Natural killer cell (primary cell): Measurements from ENCODE around the gene C13orf46. TPM values are rescaled to one million over a fixed set of nuclear protein-coding genes. Genes with fewer than 3 reads are reported as not detected.
A peak's percentile ranks its signal among the peaks of the same experiment; 100 is the strongest.

Experiments used
- ATAC-seq, 3 donors: fragments of 150-1000 bp in 2 of 3; fragments of 200-7000 bp in 1 of 3; cut with Tn5 transposase; 1 replicate in 1 of 3; 2 replicates in 2 of 3; pipeline ENCODE4 v1.10.0; 2021; ENCODE audit warnings: mild to moderate bottlenecking in 2 of 3, moderate library complexity in 2 of 3
- DNase-seq, 2 donors: peaks; one replicate each; pipeline versions ENCODE4 v3.0.0 to v3.0.0-alpha.2; 2013 to 2021; ENCODE audit warnings: mixed read lengths in 1 of 2
- H3K27ac ChIP-seq: one replicate; pipeline ENCODE4 v1.5.1; 2013; ENCODE audit warnings: mild to moderate bottlenecking, low read length
- H3K27me3 ChIP-seq: one replicate; pipeline ENCODE4 v1.6.1; 2013; ENCODE audit warnings: low read length; ENCODE audit not compliant: control insufficient read depth, insufficient read depth
- H3K36me3 ChIP-seq: one replicate; pipeline ENCODE4 v1.6.1; 2013; ENCODE audit warnings: low read length; ENCODE audit not compliant: control insufficient read depth, insufficient read depth
- H3K4me1 ChIP-seq: one replicate; pipeline ENCODE4 v1.6.1; 2013; ENCODE audit warnings: low read length; ENCODE audit not compliant: control insufficient read depth, insufficient read depth
- H3K4me3 ChIP-seq: one replicate; pipeline ENCODE4 v1.5.1; 2013; ENCODE audit warnings: low read length
- H3K9me3 ChIP-seq: one replicate; pipeline ENCODE4 v1.6.1; 2013; ENCODE audit warnings: low read length; ENCODE audit not compliant: control insufficient read depth, insufficient read depth
- H3K27ac Mint-ChIP-seq, 2 donors: one replicate each; pipeline ENCODE4 v1.8.0; 2022; ENCODE audit warnings: mild to moderate bottlenecking in 2 of 2, mixed read lengths in 2 of 2, moderate library complexity in 1 of 2
- H3K27me3 Mint-ChIP-seq, 2 donors: one replicate each; pipeline ENCODE4 v1.8.0; 2022; ENCODE audit warnings: low read depth in 2 of 2, mixed read lengths in 2 of 2
- H3K36me3 Mint-ChIP-seq: one replicate; pipeline ENCODE4 v1.8.0; 2022; ENCODE audit warnings: mixed read lengths
- H3K4me1 Mint-ChIP-seq, 2 donors: one replicate each; pipeline ENCODE4 v1.8.0; 2022; ENCODE audit warnings: mixed read lengths in 2 of 2
- H3K4me3 Mint-ChIP-seq: one replicate; pipeline ENCODE4 v1.8.0; 2022; ENCODE audit warnings: mild to moderate bottlenecking, moderate library complexity, mixed read lengths
- H3K9me3 Mint-ChIP-seq, 2 donors: one replicate each; pipeline ENCODE4 v1.8.0; 2022; ENCODE audit warnings: mixed read lengths in 2 of 2
- WGBS: methylation state at CpG from one replicate; pipeline ENCODE4 v1.1.7; 2013; ENCODE audit warnings: missing lambda C conversion rate; ENCODE audit not compliant: insufficient coverage; 5-methylcytosine and 5-hydroxymethylcytosine counted together
- intact Hi-C: fragments of 100-400 bp; cut with micrococcal nuclease; formaldehyde crosslinking; loops from one replicate; pipeline ENCODE4 v1.14.2; 2022
- total RNA-seq, 4 donors: library from RNA; stranded (reverse); fragments of 120-200 nt in 1 of 4; gene quantifications; one replicate each; pipeline versions ENCODE4 v1.2.3 to v1.2.4, GENCODE V29; 2013 to 2022
- TF ChIP-seq, protein P1 (sequence below): fragments of 200-600 bp; IDR thresholded peaks from one replicate; pipeline ENCODE4 v1.8.0; 2022; ENCODE audit warnings: antibody characterized with exemption

C13orf46 gene
- total RNA-seq, 3 donors from 2014 or later (not counting 1 experiment from before 2014, with no cell fraction given): 21.1 to 23.9 (median 23.5) TPM

DNA sequence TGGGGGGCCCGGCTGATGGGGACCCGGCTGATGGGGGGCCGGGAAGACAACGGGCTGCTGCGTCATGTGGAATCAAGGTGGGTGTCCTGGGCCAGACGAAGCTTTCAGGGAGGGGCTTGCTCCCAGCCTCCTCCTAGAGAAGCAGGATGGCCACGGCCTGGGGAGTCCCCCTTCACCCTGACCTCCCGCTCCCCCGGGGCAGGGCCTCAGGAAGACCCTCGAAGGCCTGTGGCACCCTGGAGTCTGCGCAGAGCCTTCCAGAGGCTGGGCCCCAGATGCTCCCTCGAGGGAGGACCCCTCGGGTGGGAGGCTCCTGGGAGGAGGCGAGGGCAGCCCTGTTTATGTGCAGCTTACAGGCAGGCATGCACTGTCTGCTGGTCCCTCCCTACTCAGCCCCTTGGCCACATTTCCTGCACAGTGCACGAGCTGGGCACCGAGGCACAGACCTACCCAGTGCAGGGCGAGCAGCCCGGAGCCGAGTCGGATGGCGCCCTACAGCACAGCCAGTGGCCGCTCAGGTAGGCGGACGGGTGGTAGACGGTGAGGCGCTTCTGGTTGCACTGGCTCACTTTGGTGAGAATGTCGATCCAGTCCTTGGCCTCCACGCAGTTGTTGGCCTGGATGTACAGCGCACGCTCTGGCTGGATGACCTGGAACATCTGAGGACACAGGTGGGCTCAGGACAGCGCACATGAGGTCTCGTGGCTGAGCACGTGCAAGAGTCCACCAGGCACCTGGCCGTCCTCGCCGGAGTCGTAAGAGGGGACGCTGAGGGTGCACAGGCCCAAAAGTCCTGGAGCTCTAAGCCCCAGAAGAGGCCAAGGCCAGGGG, 22.4 kb upstream of the C13orf46 start:
- ATAC-seq: peak in 2 of 3 donors; percentile 9
- TF ChIP-seq, protein P1, sequence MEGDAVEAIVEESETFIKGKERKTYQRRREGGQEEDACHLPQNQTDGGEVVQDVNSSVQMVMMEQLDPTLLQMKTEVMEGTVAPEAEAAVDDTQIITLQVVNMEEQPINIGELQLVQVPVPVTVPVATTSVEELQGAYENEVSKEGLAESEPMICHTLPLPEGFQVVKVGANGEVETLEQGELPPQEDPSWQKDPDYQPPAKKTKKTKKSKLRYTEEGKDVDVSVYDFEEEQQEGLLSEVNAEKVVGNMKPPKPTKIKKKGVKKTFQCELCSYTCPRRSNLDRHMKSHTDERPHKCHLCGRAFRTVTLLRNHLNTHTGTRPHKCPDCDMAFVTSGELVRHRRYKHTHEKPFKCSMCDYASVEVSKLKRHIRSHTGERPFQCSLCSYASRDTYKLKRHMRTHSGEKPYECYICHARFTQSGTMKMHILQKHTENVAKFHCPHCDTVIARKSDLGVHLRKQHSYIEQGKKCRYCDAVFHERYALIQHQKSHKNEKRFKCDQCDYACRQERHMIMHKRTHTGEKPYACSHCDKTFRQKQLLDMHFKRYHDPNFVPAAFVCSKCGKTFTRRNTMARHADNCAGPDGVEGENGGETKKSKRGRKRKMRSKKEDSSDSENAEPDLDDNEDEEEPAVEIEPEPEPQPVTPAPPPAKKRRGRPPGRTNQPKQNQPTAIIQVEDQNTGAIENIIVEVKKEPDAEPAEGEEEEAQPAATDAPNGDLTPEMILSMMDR: no peak
- WGBS: 97% methylated on average over 38 of the region's 38 CpGs
- no peak overlapping the region for H3K27ac ChIP-seq
- peaks cover 84% of the 10 kb centered on the region for H3K36me3 ChIP-seq
- no peaks in the 10 kb centered on the region for H3K27me3 Mint-ChIP-seq
- no peak overlapping the region for H3K4me3 Mint-ChIP-seq
- peaks cover 6 to 20% of the 10 kb centered on the region in 2 donors for H3K4me1 Mint-ChIP-seq
- H3K27ac Mint-ChIP-seq: no peak overlapping the region
- intact Hi-C loops: no loop called here
- H3K9me3 ChIP-seq: no peaks in the 10 kb centered on the region
- H3K9me3 Mint-ChIP-seq: no peaks in the 10 kb centered on the region
- DNase-seq: no peak
- H3K4me3 ChIP-seq: no peak overlapping the region
- no peaks in the 10 kb centered on the region for H3K4me1 ChIP-seq
- no peaks in the 10 kb centered on the region for H3K27me3 ChIP-seq
- H3K36me3 Mint-ChIP-seq: no peaks in the 10 kb centered on the region

DNA sequence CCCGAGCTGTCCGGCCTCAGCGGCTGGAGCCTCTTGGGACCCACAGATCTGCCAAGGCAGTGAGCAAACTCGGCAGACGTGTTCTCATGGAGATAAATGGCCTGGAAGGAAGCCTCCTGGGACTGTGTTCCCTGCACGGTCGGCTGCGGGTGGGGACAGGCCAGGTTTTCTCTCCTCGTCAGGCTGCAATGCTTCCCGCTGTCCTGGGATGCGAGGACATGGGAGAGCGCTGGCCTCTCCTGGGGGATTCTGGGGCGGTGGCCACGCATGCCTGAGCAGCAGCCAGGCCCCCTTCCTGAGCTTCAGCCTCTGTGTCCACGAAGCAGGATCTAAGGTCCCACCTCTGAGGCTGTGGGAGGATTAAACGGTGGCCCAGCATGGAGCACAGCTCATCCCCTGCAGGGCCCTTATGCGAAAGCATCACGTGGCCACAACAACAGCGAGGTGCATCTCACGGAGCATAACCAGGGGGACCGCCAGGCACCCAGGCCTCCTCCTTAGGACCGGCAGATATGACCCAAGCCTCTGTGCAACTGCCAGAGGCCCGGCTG, 21.2 kb upstream of the C13orf46 start:
- DNase-seq (no peak), ATAC-seq (no peak)
- intact Hi-C loops: no loop called here
- peaks cover 8 to 23% of the 10 kb centered on the region in 2 donors for H3K4me1 Mint-ChIP-seq
- Histone ChIP-seq H3K4me3 (no peak overlapping the region), H3K9me3 (no peaks in the 10 kb centered on the region), H3K4me1 (peaks cover 4% of the 10 kb centered on the region), H3K27me3 (no peaks in the 10 kb centered on the region), H3K36me3 (peaks cover 81% of the 10 kb centered on the region), H3K27ac (no peak overlapping the region)
- WGBS: 94% methylated on average over 23 of the region's 23 CpGs
- H3K9me3 Mint-ChIP-seq: no peaks in the 10 kb centered on the region
- no peaks in the 10 kb centered on the region for H3K27me3 Mint-ChIP-seq
- peak overlapping the region in 1 of 2 donors; percentile 59 for H3K27ac Mint-ChIP-seq
- H3K4me3 Mint-ChIP-seq: no peak overlapping the region
- TF ChIP-seq, protein P1: no peak
- no peaks in the 10 kb centered on the region for H3K36me3 Mint-ChIP-seq

DNA sequence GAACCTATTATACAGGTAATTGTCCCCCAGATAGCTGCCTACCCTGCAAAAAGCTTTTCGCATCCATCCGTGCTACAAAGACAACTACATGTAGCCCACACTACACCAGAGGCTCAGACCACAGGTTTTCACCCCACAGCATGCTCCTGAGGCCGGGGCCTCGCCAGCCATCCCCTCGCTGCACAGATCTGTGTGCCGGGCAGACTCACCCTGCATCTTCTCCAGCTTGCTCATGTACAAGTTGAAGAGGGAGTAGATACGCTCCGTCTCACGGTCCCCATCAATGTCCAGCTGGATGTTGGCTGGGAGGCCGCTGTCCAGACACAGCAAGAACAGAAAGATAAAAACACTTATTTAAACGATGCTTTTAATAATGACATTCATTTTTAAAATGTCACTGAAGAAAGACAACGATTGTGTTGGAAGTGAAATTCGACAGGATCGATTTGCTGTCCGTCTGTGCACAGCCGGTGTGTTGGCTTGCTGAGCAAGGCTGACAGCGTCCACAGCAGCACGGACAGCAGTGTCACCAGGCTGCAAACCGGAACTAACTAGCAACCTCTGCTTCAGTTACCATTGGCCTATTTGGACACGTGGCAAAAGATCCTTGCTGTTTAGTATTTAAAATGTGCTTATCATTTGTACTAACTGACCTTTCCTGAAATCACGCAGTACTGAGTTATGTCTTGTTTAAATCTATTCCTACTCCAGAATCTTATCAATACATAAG, 18.6 kb upstream of the C13orf46 start:
- H3K27me3 Mint-ChIP-seq: no peaks in the 10 kb centered on the region
- Histone ChIP-seq H3K27ac (no peak overlapping the region), H3K27me3 (no peaks in the 10 kb centered on the region), H3K9me3 (no peaks in the 10 kb centered on the region), H3K4me1 (peaks cover 5% of the 10 kb centered on the region), H3K36me3 (peaks cover 65% of the 10 kb centered on the region), H3K4me3 (no peak overlapping the region)
- peak overlapping the region in 1 of 2 donors; percentile 23 for H3K27ac Mint-ChIP-seq
- TF ChIP-seq, protein P1: no peak
- 96% methylated on average over 20 of the region's 21 CpGs for WGBS
- ATAC-seq (no peak), DNase-seq (no peak)
- peaks cover 16 to 32% of the 10 kb centered on the region in 2 donors for H3K4me1 Mint-ChIP-seq
- H3K36me3 Mint-ChIP-seq: no peaks in the 10 kb centered on the region
- intact Hi-C loops: no loop called here
- peaks cover 0 to 8% of the 10 kb centered on the region in 2 donors for H3K9me3 Mint-ChIP-seq
- H3K4me3 Mint-ChIP-seq: no peak overlapping the region
